CD14-positive monocyte (primary cell): Measurements from ENCODE around the gene THBS1. TPM values are rescaled to one million over a fixed set of nuclear protein-coding genes. Genes with fewer than 3 reads are reported as not detected.

Source experiments
- DNase-seq, 3 donors: peaks; one replicate each; pipeline ENCODE4 v3.0.0-alpha.2; 2011 to 2022
- H2AFZ ChIP-seq: 2 replicates; pipeline ENCODE4 v1.6.0; 2012; ENCODE audit warnings: mild to moderate bottlenecking, low read depth, low read length, inconsistent platforms; ENCODE audit not compliant: insufficient read depth, poor library complexity, severe bottlenecking
- H3K27ac ChIP-seq, 2 donors: 1 replicate in 1 of 2; 2 replicates in 1 of 2; pipeline ENCODE4 v1.5.1; 2012 to 2013; ENCODE audit warnings: low read length in 2 of 2, control low read depth in 1 of 2, inconsistent platforms in 1 of 2, low read depth in 1 of 2, mild to moderate bottlenecking in 1 of 2
- H3K27me3 ChIP-seq, 2 donors: one replicate each; pipeline versions ENCODE4 v1.6.0 to v1.6.1; 2011 to 2013; ENCODE audit warnings: low read length in 2 of 2; ENCODE audit not compliant: control insufficient read depth in 2 of 2, insufficient read depth in 2 of 2
- H3K36me3 ChIP-seq, 2 donors: replicated peaks in 1 of 2; 1 replicate in 1 of 2; 2 replicates in 1 of 2; pipeline versions ENCODE4 v1.5.1 to v1.6.1; 2012 to 2013; ENCODE audit warnings: low read length in 2 of 2, control low read depth in 1 of 2, inconsistent platforms in 1 of 2, mild to moderate bottlenecking in 1 of 2; ENCODE audit not compliant: insufficient read depth in 2 of 2, control insufficient read depth in 1 of 2
- H3K4me1 ChIP-seq, 2 donors: 1 replicate in 1 of 2; 2 replicates in 1 of 2; pipeline versions ENCODE4 v1.5.1 to v1.6.1; 2012 to 2013; ENCODE audit warnings: low read length in 2 of 2, control low read depth in 1 of 2, inconsistent platforms in 1 of 2, mild to moderate bottlenecking in 1 of 2, moderate library complexity in 1 of 2; ENCODE audit not compliant: insufficient read depth in 2 of 2, control insufficient read depth in 1 of 2
- H3K4me2 ChIP-seq: replicated peaks from 2 replicates; pipeline ENCODE3; 2012; ENCODE audit warnings: low read length, moderate library complexity, mild to moderate bottlenecking; ENCODE audit not compliant: poor library complexity, severe bottlenecking; ENCODE audit errors: extremely low read depth
- H3K4me3 ChIP-seq, 3 experiments: fragments of 200-600 bp in 1 of 3; sonication (generic) in 1 of 3; replicated peaks in 1 of 3; 1 replicate in 2 of 3; 2 replicates in 1 of 3; pipeline ENCODE4 v1.5.1; 2011 to 2013; ENCODE audit warnings: low read length in 3 of 3, mild to moderate bottlenecking in 3 of 3, control low read depth in 2 of 3, low read depth in 2 of 3, inconsistent platforms in 1 of 3, moderate library complexity in 1 of 3
- H3K79me2 ChIP-seq: 2 replicates; pipeline ENCODE4 v1.6.0; 2012; ENCODE audit warnings: mild to moderate bottlenecking, control low read depth, inconsistent platforms, low read length, moderate library complexity; ENCODE audit not compliant: insufficient read depth
- H3K9ac ChIP-seq: 2 replicates; pipeline ENCODE4 v1.6.0; 2017; ENCODE audit warnings: low read length, mild to moderate bottlenecking; ENCODE audit not compliant: insufficient read depth, poor library complexity, severe bottlenecking
- H3K9me3 ChIP-seq, 2 donors: replicated peaks in 1 of 2; 1 replicate in 1 of 2; 2 replicates in 1 of 2; pipeline versions ENCODE4 v1.5.1 to v1.6.1; 2012 to 2013; ENCODE audit warnings: low read length in 2 of 2, control low read depth in 1 of 2; ENCODE audit not compliant: control insufficient read depth in 1 of 2, insufficient read depth in 1 of 2
- H4K20me1 ChIP-seq: 2 replicates; pipeline ENCODE4 v1.6.0; 2012; ENCODE audit warnings: mild to moderate bottlenecking, low read length, control low read depth, moderate library complexity; ENCODE audit not compliant: insufficient read depth
- H3K27ac Mint-ChIP-seq, 7 donors: one replicate each; pipeline ENCODE4 v1.8.0; 2020; ENCODE audit warnings: mild to moderate bottlenecking in 7 of 7, mixed read lengths in 7 of 7, moderate library complexity in 6 of 7, inconsistent platforms in 2 of 7
- H3K27me3 Mint-ChIP-seq, 3 donors: one replicate each; pipeline ENCODE4 v1.8.0; 2021 to 2022; ENCODE audit warnings: low read depth in 3 of 3, mild to moderate bottlenecking in 3 of 3, mixed read lengths in 3 of 3, moderate library complexity in 3 of 3, inconsistent platforms in 1 of 3
- H3K36me3 Mint-ChIP-seq, 2 donors: one replicate each; pipeline ENCODE4 v1.8.0; 2020; ENCODE audit warnings: mixed read lengths in 2 of 2, inconsistent platforms in 1 of 2, mild to moderate bottlenecking in 1 of 2
- H3K4me1 Mint-ChIP-seq: one replicate; pipeline ENCODE4 v1.8.0; 2020; ENCODE audit warnings: mild to moderate bottlenecking, mixed read lengths
- H3K4me3 Mint-ChIP-seq, 2 donors: one replicate each; pipeline ENCODE4 v1.8.0; 2020; ENCODE audit warnings: mild to moderate bottlenecking in 2 of 2, mixed read lengths in 2 of 2, moderate library complexity in 1 of 2
- H3K9me3 Mint-ChIP-seq, 7 donors: one replicate each; pipeline ENCODE4 v1.8.0; 2020 to 2022; ENCODE audit warnings: mixed read lengths in 7 of 7, mild to moderate bottlenecking in 6 of 7, moderate library complexity in 6 of 7, inconsistent platforms in 2 of 7
- CTCF ChIP-seq: fragments of 200-600 bp; IDR thresholded peaks from one replicate; pipeline ENCODE4 v1.8.0; 2022; ENCODE audit warnings: antibody characterized with exemption, mild to moderate bottlenecking
- WGBS: methylation state at CpG from one replicate; pipeline ENCODE4 v1.1.5; 2013; ENCODE audit warnings: missing lambda C conversion rate; ENCODE audit not compliant: insufficient coverage; 5-methylcytosine and 5-hydroxymethylcytosine counted together
- intact Hi-C, 2 donors: fragments of 100-400 bp; cut with micrococcal nuclease; formaldehyde crosslinking; loops; one replicate each; pipeline versions ENCODE4 v1.15.0 to v1.15.1; 2023
- polyA plus RNA-seq, 3 donors: library from polyadenylated mRNA; depleted of rRNA in 1 of 3; unstranded in 2 of 3; stranded (reverse) in 1 of 3; fragments of 300-500 nt in 2 of 3; fragments of >200 nt in 1 of 3; fragmentation: Illumina TruSeq in 2 of 3; gene quantifications; 1 replicate in 2 of 3; 2 replicates in 1 of 3; pipeline ENCODE4 v1.2.3, GENCODE V29; 2012 to 2021

The THBS1 gene
- polyA plus RNA-seq, 3 donors: 0.52 to 151 (median 55.4) TPM

DNA sequence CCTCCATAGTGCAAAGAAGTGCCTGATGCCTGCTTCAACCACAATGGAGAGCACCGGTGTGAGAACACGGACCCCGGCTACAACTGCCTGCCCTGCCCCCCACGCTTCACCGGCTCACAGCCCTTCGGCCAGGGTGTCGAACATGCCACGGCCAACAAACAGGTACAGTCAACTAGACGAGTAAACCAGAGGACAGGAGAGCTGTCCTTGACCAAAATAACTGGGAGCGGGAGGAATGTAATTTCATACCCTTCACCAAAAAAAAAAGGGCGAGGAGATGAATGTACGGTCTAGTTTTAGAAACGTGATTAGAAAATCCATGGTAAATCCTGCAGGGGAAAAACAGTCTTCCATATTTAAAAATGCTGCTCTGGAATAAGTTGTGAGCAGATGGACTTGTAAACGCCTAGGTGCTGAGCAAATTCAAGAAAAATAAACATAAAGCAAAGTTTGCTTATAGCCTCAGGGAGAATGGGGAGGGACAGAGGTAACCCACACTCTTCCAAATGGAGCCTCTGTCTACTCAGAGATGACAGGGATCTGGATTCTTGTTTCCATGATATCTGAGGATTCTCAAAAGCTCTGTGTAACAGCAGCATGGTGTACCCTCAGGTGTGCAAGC is 8.4 kb downstream of the THBS1 start:
- H2AFZ ChIP-seq: no peak overlapping the region
- Mint-ChIP-seq H3K9me3 (no peaks in the 10 kb centered on the region), H3K4me3 (no peak overlapping the region), H3K27me3 (peaks cover 1 to 5% (median 5%) of the 10 kb centered on the region in 3 donors), H3K27ac (no peak overlapping the region), H3K4me1 (no peaks in the 10 kb centered on the region), H3K36me3 (peaks cover 97 to 100% of the 10 kb centered on the region in 2 donors)
- 94% methylated on average over 9 of the region's 14 CpGs for WGBS
- no peak for TF ChIP-seq CTCF
- H4K20me1 ChIP-seq: peaks cover 40% of the 10 kb centered on the region
- H3K36me3 ChIP-seq: peaks cover 38 to 100% of the 10 kb centered on the region in 2 donors
- no peaks in the 10 kb centered on the region for H3K4me1 ChIP-seq
- no peak overlapping the region for H3K4me3 ChIP-seq
- intact Hi-C loops: loop anchor here (10.0 kb wide), 2 partner anchors 165 to 415 kb away; no protein-coding TSS in a partner anchor
- no peak overlapping the region for H3K27ac ChIP-seq
- no peaks in the 10 kb centered on the region for H3K27me3 ChIP-seq
- DNase-seq: no peak
- no peaks in the 10 kb centered on the region for H3K9me3 ChIP-seq
- H3K79me2 ChIP-seq: no peaks in the 10 kb centered on the region
- H3K9ac ChIP-seq: no peak overlapping the region
- no peak overlapping the region for H3K4me2 ChIP-seq

DNA sequence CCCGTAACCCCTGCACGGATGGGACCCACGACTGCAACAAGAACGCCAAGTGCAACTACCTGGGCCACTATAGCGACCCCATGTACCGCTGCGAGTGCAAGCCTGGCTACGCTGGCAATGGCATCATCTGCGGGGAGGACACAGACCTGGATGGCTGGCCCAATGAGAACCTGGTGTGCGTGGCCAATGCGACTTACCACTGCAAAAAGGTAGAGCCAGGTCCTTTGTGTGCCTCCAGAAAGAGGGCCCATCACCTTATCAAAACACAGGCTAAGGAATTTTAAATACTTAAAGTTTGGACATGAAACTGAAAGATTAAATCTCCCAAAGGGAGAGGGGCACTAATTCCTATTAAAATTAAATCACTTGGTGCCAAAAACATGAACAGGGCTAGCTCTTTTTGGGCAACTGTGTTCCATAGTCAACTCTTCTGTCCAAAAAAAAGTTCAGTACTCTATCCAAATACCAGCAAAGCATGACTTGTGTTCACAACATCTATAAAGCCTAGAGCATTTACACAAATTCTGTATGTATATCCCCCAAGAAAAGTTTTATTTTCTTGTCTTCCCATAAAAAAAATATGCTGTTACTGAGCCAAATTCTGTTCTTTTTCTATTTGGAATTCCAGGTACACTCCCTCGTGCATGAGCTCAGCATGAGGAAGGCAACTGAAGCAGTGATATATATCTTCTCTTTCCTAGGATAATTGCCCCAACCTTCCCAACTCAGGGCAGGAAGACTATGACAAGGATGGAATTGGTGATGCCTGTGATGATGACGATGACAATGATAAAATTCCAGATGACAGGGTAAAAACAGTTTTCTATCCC is 9.2 kb downstream of the THBS1 start:
- Histone ChIP-seq H4K20me1 (peaks cover 36% of the 10 kb centered on the region), H3K79me2 (no peaks in the 10 kb centered on the region), H3K4me2 (no peak overlapping the region), H3K27ac (no peak overlapping the region), H2AFZ (no peak overlapping the region), H3K4me3 (no peak overlapping the region), H3K4me1 (no peaks in the 10 kb centered on the region), H3K9ac (no peak overlapping the region), H3K27me3 (no peaks in the 10 kb centered on the region), H3K36me3 (peaks cover 40 to 100% of the 10 kb centered on the region in 2 donors), H3K9me3 (no peaks in the 10 kb centered on the region)
- peaks cover 94 to 97% of the 10 kb centered on the region in 2 donors for H3K36me3 Mint-ChIP-seq
- peaks cover 1 to 5% (median 5%) of the 10 kb centered on the region in 3 donors for H3K27me3 Mint-ChIP-seq
- TF ChIP-seq CTCF: no peak
- no peak overlapping the region for H3K27ac Mint-ChIP-seq
- 98% methylated on average over 9 of the region's 13 CpGs for WGBS
- H3K9me3 Mint-ChIP-seq: no peaks in the 10 kb centered on the region
- DNase-seq: no peak
- no peak overlapping the region for H3K4me3 Mint-ChIP-seq
- intact Hi-C loops: loop anchor here (10.0 kb wide), 2 partner anchors 165 to 415 kb away; no protein-coding TSS in a partner anchor
- H3K4me1 Mint-ChIP-seq: no peaks in the 10 kb centered on the region
